Stimulated activated CD8-positive, alpha-beta memory T cell treated with anti-CD3 and anti-CD28 coated beads, Interleukin-12 subunit alpha, Interleukin-12 subunit beta, amount 100 ng/mL, for 4 hours (primary cell): Measurements from ENCODE around the gene SOAT2.
"Not testable (repeated sequence)": the region's sequence is repeated elsewhere in the genome, so short reads cannot be mapped to it uniquely, and the experiment has no call there.

Experiments used
- DNase-seq: peaks from one replicate; pipeline ENCODE4 v3.0.0-alpha.2; 2020; ENCODE audit warnings: low read depth

SOAT2 gene

DNA sequence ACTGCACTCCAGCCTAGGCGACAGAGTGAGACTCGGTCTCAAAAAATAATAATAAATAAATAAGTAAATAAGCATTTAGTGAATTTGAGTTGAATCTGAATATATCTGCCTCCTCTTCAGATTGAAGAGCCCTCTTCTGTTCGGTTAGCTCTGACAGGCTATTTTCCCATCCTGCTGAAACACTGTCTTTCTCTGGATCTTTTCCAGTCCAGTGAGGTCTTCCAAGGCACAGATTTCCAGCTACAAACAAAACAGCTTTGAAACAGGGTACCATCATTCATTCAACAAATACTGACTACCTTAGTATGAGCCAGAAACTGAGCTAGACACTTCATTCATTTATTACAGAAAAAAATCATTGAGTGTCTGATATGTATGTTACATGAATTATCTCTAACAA lies 16.9 kb upstream of the SOAT2 start:
- no peak for DNase-seq

- DNase-seq = no peak
Observed at GRCh38 chr12:53090105-53090504, 13.2 kb upstream of the SOAT2 start.

DNA sequence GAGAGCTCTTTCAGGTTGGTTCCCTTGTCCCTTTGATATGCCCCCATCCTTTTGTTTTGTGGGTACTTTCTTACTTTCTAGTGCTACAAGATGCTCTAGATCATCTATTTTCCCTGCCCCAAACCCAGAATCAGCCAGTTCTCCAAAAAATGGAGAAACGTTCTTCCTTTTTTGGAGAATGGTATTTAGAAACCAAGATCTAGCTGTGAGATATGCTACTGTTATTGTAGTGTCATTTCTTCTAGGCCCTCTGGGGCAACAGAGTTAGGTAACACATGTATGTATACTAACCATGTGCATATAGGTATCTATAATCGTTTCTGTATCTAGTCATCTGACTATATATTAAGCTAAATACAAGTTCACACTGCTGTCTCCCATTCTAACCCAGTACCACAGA lies 12.7 kb upstream of the SOAT2 start:
- no peak for DNase-seq

DNA sequence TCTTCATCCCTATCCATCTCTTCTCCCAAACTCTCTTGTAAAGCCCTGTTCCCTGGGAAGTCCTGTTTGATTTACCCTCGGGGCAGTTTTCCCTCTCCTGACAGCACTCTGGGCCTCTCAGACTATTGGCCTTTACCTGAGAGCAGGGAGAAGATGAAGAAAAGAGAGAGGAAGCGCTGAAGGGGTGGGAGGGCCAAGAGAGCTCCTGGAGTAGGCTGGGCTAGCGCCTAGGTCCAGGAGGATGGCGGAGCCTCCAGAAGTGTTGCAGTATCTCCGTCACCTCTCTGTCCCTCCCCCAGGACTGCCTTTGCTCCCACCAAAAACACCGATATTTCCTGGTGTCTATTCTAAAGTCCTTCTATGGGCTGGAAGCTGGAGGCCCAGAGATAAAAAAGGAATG lies 11.5 kb upstream of the SOAT2 start:
- DNase-seq = no peak

DNA sequence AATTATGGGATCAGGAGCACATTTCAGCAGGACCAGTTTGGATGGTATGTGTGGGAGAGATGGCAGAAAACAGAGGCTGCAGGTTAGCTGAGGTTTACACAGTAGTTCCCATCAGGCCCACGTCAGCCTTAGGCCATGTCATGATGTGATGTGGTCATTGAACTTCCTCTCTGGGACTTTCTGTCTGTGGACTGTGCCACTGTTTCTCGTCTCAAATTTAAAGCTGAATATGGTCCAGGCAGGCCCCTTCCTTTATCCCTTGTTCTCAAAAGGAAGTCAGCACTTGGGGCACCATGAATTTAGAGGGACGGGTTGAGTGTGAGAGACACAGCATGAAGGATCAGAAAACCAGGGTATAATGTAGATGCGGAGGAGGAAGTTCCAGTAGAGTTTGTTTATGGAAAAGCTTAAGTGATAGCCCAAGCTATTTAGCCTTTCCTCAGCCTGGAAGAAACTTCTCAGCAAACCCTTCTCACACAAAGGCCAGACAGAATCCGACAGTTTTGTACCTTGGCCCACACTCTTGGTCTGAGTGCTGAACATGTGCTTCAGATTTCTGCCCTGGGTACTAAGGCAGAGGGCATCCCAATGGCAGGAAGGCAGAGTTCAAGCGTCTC lies 9.4 kb upstream of the SOAT2 start:
- DNase-seq = no peak

GRCh38 chr12:53094394-53094787 lies 8.9 kb upstream of the SOAT2 start:
- DNase-seq = no peak

DNA sequence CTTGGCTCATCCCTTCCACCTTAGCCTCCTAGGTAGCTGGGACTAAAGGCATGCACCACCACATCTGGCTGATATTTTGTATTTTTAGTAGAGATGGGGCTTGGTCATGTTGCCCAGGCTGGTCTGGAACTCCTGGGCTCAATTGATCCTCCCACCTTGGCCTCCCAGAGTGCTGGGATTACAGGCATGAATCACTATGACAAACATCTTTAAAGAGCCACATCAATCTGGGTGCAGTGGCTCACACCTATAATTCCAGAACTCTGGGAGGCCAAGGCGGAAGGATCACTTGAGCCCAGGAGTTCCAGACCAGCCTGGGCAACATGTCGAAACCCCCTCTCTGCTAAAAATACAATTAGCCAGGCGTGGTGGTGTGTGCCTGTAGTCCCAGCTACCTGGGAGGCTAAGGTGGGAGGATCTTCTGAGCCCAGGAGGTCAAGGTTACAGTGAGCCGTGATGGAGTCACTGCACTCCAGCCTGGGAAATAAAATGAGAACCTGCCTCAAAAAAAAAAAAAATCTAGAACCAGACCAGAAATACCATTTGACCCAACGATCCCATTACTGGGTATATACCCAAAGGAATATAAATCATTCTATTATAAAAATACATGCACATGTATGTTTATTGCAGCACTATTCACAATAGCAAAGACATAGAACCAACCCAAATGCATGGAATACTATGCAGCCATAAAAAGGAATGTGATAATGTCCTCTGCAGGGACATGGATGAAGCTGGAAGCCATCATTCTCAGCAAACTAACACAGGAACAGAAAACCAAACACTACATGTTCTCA lies 8.3 kb upstream of the SOAT2 start:
- DNase-seq = not testable (repeated sequence)

DNA sequence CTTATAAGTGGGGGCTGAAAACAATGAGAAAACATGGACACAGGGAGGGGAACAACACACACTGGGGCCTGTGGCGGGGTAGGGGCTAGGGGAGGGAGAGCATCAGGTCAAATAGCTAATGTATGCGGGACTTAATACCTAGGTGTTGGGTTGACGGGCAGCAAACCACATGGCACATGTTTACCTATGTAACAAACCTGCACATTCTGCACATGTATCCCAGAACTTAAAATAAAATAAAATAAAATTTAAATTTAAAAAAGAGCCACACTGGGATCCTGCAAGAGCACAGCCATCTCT lies 7.7 kb upstream of the SOAT2 start:
- not testable (repeated sequence) for DNase-seq

DNA sequence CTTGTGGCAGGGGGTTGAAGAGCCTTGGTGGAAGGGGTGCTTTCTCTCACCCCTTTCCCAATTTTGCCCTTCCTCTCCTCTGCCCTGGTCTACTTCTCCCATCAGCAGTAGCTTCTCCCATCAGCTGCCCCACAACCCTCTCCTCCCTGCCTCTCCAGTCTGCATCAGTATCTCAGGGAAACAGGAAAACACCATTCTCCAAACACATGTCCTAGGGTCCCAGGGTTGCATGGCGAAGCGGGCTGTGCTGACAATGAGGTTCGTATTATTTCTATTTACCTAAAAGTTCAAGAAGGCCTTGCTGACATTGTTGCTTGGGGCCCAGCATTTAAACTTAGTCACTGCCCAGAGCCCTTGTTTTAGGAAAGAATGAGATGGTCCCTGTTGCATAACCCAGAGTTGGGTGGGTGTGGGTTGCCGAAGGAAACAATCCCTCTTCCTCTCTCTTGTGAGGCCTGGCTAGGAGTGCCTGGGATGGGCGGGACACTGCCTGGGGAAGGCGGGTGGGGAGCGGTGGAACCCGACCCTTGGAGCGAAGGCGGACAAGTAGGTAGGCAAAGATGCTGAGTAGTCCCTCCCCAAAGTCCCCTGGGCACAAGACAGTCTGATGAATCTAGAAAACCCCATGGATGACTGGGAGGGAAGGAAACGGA lies 7.1 kb upstream of the SOAT2 start:
- DNase-seq = no peak

DNA sequence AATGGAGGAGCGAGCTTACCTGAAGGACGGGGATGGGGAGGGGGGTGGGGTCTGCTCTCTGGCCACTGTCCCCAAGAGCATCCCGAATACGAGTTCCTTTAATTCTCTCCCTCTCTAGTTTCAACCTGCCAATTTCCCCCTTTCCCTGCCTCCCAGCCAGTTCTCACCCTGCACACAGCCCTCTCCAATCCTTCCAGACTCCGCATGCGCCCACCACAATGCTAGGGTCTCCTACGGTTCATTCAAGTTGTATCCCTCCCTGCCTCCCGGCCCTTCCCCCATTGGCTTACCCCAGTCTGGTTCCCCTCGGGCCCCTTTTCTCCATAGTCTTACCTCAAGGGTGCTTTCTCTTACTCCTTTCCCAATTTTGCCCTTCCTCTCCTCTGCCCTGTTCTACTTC lies 6.5 kb upstream of the SOAT2 start:
- no peak for DNase-seq

- DNase-seq = no peak
Observed at GRCh38 chr12:53097207-53097563, 6.1 kb upstream of the SOAT2 start.

GRCh38 chr12:53097564-53098353 lies 5.5 kb upstream of the SOAT2 start, which contains the start of gene IGFBP6:
TSS of gene IGFBP6 (plus strand) at chr12:53097667. CDS start at chr12:53097718, 51 bp downstream.
- DNase-seq = peak; percentile 41

GRCh38 chr12:53098354-53098981 lies 4.8 kb upstream of the SOAT2 start:
- no peak for DNase-seq

GRCh38 chr12:53099071-53099882 lies 4.0 kb upstream of the SOAT2 start:
- peak; percentile 71 for DNase-seq

- DNase-seq = no peak
Observed at GRCh38 chr12:53100466-53101151, 2.7 kb upstream of the SOAT2 start.

DNA sequence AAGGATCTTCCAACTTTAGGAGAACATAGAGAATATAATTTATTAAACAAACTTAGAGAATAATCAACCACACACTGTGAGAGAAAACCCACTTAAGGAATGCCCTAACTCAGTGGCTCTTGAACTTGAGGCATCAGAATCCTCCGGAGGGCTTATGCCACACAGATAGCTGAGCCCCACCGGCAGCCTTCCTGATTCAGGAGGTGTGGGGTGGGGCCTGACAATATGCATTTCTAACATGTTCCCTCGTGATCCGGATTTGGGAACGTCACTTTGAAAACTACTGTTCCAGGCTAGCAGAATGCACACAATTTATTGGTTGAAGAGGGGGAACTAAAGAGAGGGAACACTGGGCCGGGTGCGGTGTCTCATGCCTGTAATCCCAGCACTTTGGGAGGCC lies 2.0 kb upstream of the SOAT2 start:
- DNase-seq = no peak

GRCh38 chr12:53101931-53102781 lies 1.1 kb upstream of the SOAT2 start:
- no peak for DNase-seq

- no peak for DNase-seq
Observed at GRCh38 chr12:53103860-53104305, 597 bp downstream of the SOAT2 start.

GRCh38 chr12:53105256-53105655 lies 2.0 kb downstream of the SOAT2 start:
- no peak for DNase-seq
